ENCODE measurements around the gene RIOX2. TPM values are rescaled to one million over a fixed set of nuclear protein-coding genes. Genes with fewer than 3 reads are reported as not detected.

The RIOX2 gene
- total and polyA plus RNA-seq, 2 donors (not counting 1 experiment from before 2014, with no cell fraction given): 18.5 to 23.6 TPM

DNA sequence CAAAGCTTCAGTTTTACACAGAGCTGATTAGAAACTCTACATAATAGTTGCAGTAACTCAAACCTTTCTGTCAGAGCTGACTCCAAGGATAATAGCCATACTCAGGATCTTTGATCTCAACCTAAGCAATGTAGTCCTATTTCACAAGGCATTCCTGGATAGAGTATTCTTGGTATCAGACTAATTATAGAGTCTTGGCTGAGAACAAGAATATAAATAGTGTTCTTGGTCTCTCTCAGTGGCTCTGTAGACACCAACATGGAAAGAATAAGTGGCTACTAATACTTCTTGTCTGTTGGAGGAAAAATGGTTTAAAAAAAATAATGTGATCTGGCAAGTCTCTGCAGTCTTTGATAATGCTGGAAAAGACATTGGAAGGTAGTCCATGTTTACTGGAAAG is 55.7 kb downstream of the RIOX2 start:
- no peak overlapping the region for H3K9ac ChIP-seq (ENCODE audit: low read length)
- no peak for ATAC-seq (ENCODE audit: low read depth)
- no peak for DNase-seq
- no peaks in the 10 kb centered on the region for H3K27me3 ChIP-seq (replicated peaks in 1 of 4; ENCODE audit: control extremely low read depth in 1 of 4, control insufficient read depth in 3 of 4, insufficient read depth in 4 of 4, low read length in 3 of 4)
- H3K27ac ChIP-seq (ENCODE audit: low read length in 2 of 2): no peak overlapping the region
- H3K4me1 ChIP-seq (ENCODE audit: control insufficient read depth in 2 of 2, insufficient read depth in 2 of 2, low read length in 2 of 2): no peaks in the 10 kb centered on the region
- H3K4me1 Mint-ChIP-seq: no peaks in the 10 kb centered on the region
- H4K20me1 ChIP-seq (ENCODE audit: control insufficient read depth, insufficient read depth, low read length, poor library complexity, severe bottlenecking): no peaks in the 10 kb centered on the region
- intact Hi-C loops (cut with micrococcal nuclease): no loop called here
- H2AFZ ChIP-seq (ENCODE audit: insufficient read depth, low read depth, low read length, poor library complexity, severe bottlenecking): no peak overlapping the region
- no peak overlapping the region for H3K27ac Mint-ChIP-seq
- H3K9me3 Mint-ChIP-seq (ENCODE audit: insufficient read depth): no peaks in the 10 kb centered on the region
- H3K4me3 Mint-ChIP-seq: no peak overlapping the region
- no peak overlapping the region for H3K4me3 ChIP-seq (ENCODE audit: control extremely low read depth in 1 of 5, extremely low read depth in 1 of 5, insufficient read depth in 1 of 5, low read depth in 2 of 5, low read length in 4 of 5)
- no peaks in the 10 kb centered on the region for H3K79me2 ChIP-seq (ENCODE audit: control insufficient read depth, insufficient read depth, low read length)
- H3K27me3 Mint-ChIP-seq: no peaks in the 10 kb centered on the region
- H3K4me2 ChIP-seq (replicated peaks; ENCODE audit: low read depth, low read length, poor library complexity, severe bottlenecking): no peak overlapping the region
- TF ChIP-seq EZH2 (IDR thresholded peaks at IDR 0.05; ENCODE audit: borderline replicate concordance, insufficient read depth, low read depth, low read length, poor library complexity, severe bottlenecking): no peak
- TF ChIP-seq, protein P1, sequence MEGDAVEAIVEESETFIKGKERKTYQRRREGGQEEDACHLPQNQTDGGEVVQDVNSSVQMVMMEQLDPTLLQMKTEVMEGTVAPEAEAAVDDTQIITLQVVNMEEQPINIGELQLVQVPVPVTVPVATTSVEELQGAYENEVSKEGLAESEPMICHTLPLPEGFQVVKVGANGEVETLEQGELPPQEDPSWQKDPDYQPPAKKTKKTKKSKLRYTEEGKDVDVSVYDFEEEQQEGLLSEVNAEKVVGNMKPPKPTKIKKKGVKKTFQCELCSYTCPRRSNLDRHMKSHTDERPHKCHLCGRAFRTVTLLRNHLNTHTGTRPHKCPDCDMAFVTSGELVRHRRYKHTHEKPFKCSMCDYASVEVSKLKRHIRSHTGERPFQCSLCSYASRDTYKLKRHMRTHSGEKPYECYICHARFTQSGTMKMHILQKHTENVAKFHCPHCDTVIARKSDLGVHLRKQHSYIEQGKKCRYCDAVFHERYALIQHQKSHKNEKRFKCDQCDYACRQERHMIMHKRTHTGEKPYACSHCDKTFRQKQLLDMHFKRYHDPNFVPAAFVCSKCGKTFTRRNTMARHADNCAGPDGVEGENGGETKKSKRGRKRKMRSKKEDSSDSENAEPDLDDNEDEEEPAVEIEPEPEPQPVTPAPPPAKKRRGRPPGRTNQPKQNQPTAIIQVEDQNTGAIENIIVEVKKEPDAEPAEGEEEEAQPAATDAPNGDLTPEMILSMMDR (IDR thresholded peaks at IDR 0.05): no peak
- H3K9me3 ChIP-seq (ENCODE audit: control extremely low read depth in 1 of 3, control insufficient read depth in 2 of 3, insufficient read depth in 1 of 3, low read length in 2 of 3): no peaks in the 10 kb centered on the region
- ChIA-PET CTCF (no interaction called here), POLR2A (interaction anchor here (0.6 kb wide), 1 partner anchor 678 kb away, joined by 3 read pairs; no protein-coding TSS in a partner anchor)
- peaks cover 0 to 2% of the 10 kb centered on the region in 2 experiments for H3K36me3 ChIP-seq (replicated peaks in 1 of 2; ENCODE audit: control extremely low read depth in 1 of 2, control insufficient read depth in 1 of 2, extremely low read depth in 1 of 2, insufficient read depth in 2 of 2, low read length in 1 of 2)

DNA sequence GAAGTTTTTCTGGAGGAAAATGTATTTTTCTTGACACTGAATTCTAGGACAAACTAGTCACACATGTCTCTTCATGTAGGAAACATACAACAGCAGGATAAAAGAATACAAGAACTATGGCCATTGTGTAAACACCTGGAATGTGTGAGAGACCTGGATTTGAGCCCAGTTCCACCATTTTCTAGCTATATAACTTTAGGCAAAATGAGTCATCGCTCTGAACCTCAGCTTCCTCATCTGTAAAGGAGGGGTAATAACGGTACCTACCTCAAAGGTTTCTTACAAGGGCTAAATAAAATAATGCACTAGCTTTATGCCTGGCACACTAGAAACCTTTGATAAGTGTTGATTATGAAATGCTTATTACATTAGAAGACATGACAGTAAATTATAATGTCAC is 57.8 kb downstream of the RIOX2 start:
- intact Hi-C loops (cut with micrococcal nuclease): loop anchor here (5.0 kb wide), 1 partner anchor 93 kb away; no protein-coding TSS in a partner anchor

More for the DNA sequence above, 57.8 kb downstream of the RIOX2 start:
- no peaks in the 10 kb centered on the region for H3K9me3 Mint-ChIP-seq (ENCODE audit: insufficient read depth)
- H3K4me1 Mint-ChIP-seq: peaks cover 4% of the 10 kb centered on the region
- Histone ChIP-seq H2AFZ (ENCODE audit: insufficient read depth, low read depth, low read length, poor library complexity, severe bottlenecking) (no peak overlapping the region), H3K9me3 (ENCODE audit: control extremely low read depth in 1 of 3, control insufficient read depth in 2 of 3, insufficient read depth in 1 of 3, low read length in 2 of 3) (peaks cover 0 to 1% (median 0%) of the 10 kb centered on the region in 3 donors), H3K27ac (ENCODE audit: low read length in 2 of 2) (no peak overlapping the region), H3K36me3 (replicated peaks in 1 of 2; ENCODE audit: control extremely low read depth in 1 of 2, control insufficient read depth in 1 of 2, extremely low read depth in 1 of 2, insufficient read depth in 2 of 2, low read length in 1 of 2) (peaks cover 0 to 2% of the 10 kb centered on the region in 2 experiments), H3K4me1 (ENCODE audit: control insufficient read depth in 2 of 2, insufficient read depth in 2 of 2, low read length in 2 of 2) (peaks cover 6 to 8% of the 10 kb centered on the region in 2 donors), H3K9ac (ENCODE audit: low read length) (no peak overlapping the region), H3K79me2 (ENCODE audit: control insufficient read depth, insufficient read depth, low read length) (no peaks in the 10 kb centered on the region), H4K20me1 (ENCODE audit: control insufficient read depth, insufficient read depth, low read length, poor library complexity, severe bottlenecking) (no peaks in the 10 kb centered on the region), H3K27me3 (replicated peaks in 1 of 4; ENCODE audit: control extremely low read depth in 1 of 4, control insufficient read depth in 3 of 4, insufficient read depth in 4 of 4, low read length in 3 of 4) (no peaks in the 10 kb centered on the region), H3K4me3 (ENCODE audit: control extremely low read depth in 1 of 5, extremely low read depth in 1 of 5, insufficient read depth in 1 of 5, low read depth in 2 of 5, low read length in 4 of 5) (no peak overlapping the region), H3K4me2 (replicated peaks; ENCODE audit: low read depth, low read length, poor library complexity, severe bottlenecking) (no peak overlapping the region)
- ChIA-PET POLR2A (no interaction called here), CTCF (no interaction called here)
- ATAC-seq (ENCODE audit: low read depth) (no peak), DNase-seq (no peak)
- H3K27me3 Mint-ChIP-seq: no peaks in the 10 kb centered on the region
- TF ChIP-seq EZH2 (IDR thresholded peaks at IDR 0.05; ENCODE audit: borderline replicate concordance, insufficient read depth, low read depth, low read length, poor library complexity, severe bottlenecking): no peak
- TF ChIP-seq, protein P1 (IDR thresholded peaks at IDR 0.05): no peak
- WGBS (ENCODE audit: insufficient coverage): no CpG with 5 or more reads among the region's 2 CpGs
- H3K27ac Mint-ChIP-seq: no peak overlapping the region
- no peak overlapping the region for H3K4me3 Mint-ChIP-seq

Measured in B cell (primary cell).